Astrocyte (in vitro differentiated cells and primary cell): ENCODE results near the gene ZNF341. TPM values are rescaled to one million over a fixed set of nuclear protein-coding genes. Genes with fewer than 3 reads are reported as not detected.

Experiments
- DNase-seq: peaks from one replicate; pipeline ENCODE4 v3.0.0-alpha.2; 2010; ENCODE audit warnings: low read depth
- FAIRE-seq: peaks from 2 replicates; lab custom pipeline; 2011; peaks lifted over from hg19 to GRCh38; lab: Jason Lieb, UNC
- H2AFZ ChIP-seq: 2 replicates; pipeline ENCODE4 v1.6.0; 2012; ENCODE audit warnings: low read depth, low read length, inconsistent platforms
- H3K27ac ChIP-seq: 2 replicates; pipeline ENCODE4 v1.5.1; 2011; ENCODE audit warnings: low read depth, low read length, inconsistent platforms
- H3K27me3 ChIP-seq: 2 replicates; pipeline ENCODE4 v1.6.0; 2011; ENCODE audit warnings: low read length, inconsistent platforms; ENCODE audit not compliant: insufficient read depth
- H3K36me3 ChIP-seq: 2 replicates; pipeline ENCODE4 v1.5.1; 2011; ENCODE audit warnings: low read length, inconsistent platforms; ENCODE audit not compliant: insufficient read depth
- H3K4me1 ChIP-seq: 2 replicates; pipeline ENCODE4 v1.5.1; 2011; ENCODE audit warnings: low read length, inconsistent platforms; ENCODE audit not compliant: insufficient read depth
- H3K4me2 ChIP-seq: 2 replicates; pipeline ENCODE4 v1.6.0; 2012; ENCODE audit warnings: low read length, inconsistent platforms
- H3K4me3 ChIP-seq: 2 replicates; pipeline ENCODE4 v1.5.1; 2011; ENCODE audit warnings: low read depth, mild to moderate bottlenecking, low read length, inconsistent platforms; ENCODE audit not compliant: insufficient read depth
- H3K79me2 ChIP-seq: 2 replicates; pipeline ENCODE4 v1.6.0; 2012; ENCODE audit warnings: mild to moderate bottlenecking, low read length, inconsistent platforms; ENCODE audit not compliant: insufficient read depth
- H3K9ac ChIP-seq: 2 replicates; pipeline ENCODE4 v1.6.0; 2012; ENCODE audit warnings: mild to moderate bottlenecking, low read length, inconsistent platforms
- H3K9me3 ChIP-seq: 2 replicates; pipeline ENCODE4 v1.5.1; 2012; ENCODE audit warnings: low read depth, mild to moderate bottlenecking, low read length, inconsistent platforms; ENCODE audit not compliant: insufficient read depth
- H4K20me1 ChIP-seq: 2 replicates; pipeline ENCODE4 v1.6.0; 2012; ENCODE audit warnings: low read length, inconsistent platforms; ENCODE audit not compliant: insufficient read depth
- H3K27ac Mint-ChIP-seq: one replicate; pipeline ENCODE4 v1.8.0; 2021; ENCODE audit warnings: mild to moderate bottlenecking, mixed read lengths; ENCODE audit not compliant: unreplicated experiment
- H3K27me3 Mint-ChIP-seq: one replicate; pipeline ENCODE4 v1.8.0; 2021; ENCODE audit warnings: low read depth, mixed read lengths; ENCODE audit not compliant: unreplicated experiment
- H3K36me3 Mint-ChIP-seq: one replicate; pipeline ENCODE4 v1.8.0; 2021; ENCODE audit warnings: low read depth, mixed read lengths; ENCODE audit not compliant: unreplicated experiment
- H3K4me1 Mint-ChIP-seq: one replicate; pipeline ENCODE4 v1.8.0; 2021; ENCODE audit warnings: low read depth, mixed read lengths; ENCODE audit not compliant: unreplicated experiment
- H3K4me3 Mint-ChIP-seq: one replicate; pipeline ENCODE4 v1.8.0; 2021; ENCODE audit warnings: mild to moderate bottlenecking, moderate library complexity, mixed read lengths; ENCODE audit not compliant: unreplicated experiment
- H3K9me3 Mint-ChIP-seq: one replicate; pipeline ENCODE4 v1.8.0; 2021; ENCODE audit warnings: mild to moderate bottlenecking, mixed read lengths; ENCODE audit not compliant: unreplicated experiment
- EZH2 ChIP-seq: IDR thresholded peaks from 2 replicates; pipeline ENCODE4 v1.6.1; 2012; ENCODE audit warnings: mild to moderate bottlenecking, low read length, inconsistent platforms; ENCODE audit not compliant: insufficient read depth
- total RNA-seq: library from RNA; stranded (reverse); gene quantifications from 2 replicates; pipeline ENCODE4 v1.2.1, GENCODE V29; 2021
- TF ChIP-seq, protein P1 (sequence below): IDR thresholded peaks from 2 replicates; pipeline ENCODE4 v1.5.1; 2011; ENCODE audit warnings: low read depth, mild to moderate bottlenecking, inconsistent platforms, low read length, moderate library complexity; ENCODE audit not compliant: insufficient read depth

Gene ZNF341
- total RNA-seq, 1 donor from 2014 or later: 2.0 TPM

DNA sequence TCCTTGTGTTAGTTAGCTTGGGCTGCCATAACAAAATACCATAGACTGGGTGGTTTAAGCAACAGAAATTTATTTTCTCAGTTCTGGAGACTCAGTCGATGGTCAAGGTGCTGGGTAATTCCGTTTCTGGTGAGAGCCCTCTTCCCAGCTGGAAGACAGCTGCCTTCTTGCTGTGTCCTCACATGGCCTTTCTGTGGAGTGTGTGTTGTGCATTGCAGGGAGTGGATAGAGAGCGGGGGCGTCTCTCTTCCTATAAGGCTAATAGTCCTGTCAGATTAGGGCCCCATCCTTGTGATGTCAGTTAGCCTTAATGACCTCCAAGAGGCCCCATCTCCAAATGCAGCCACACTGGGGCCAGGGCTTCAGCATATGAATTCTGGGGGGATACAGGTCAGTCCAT is 98.6 kb downstream of the ZNF341 start:
- H3K27ac ChIP-seq: no peak overlapping the region
- Mint-ChIP-seq H3K27ac (no peak overlapping the region), H3K4me1 (peaks cover 28% of the 10 kb centered on the region), H3K36me3 (peaks cover 14% of the 10 kb centered on the region), H3K9me3 (no peaks in the 10 kb centered on the region), H3K4me3 (no peak overlapping the region), H3K27me3 (no peaks in the 10 kb centered on the region)
- no peaks in the 10 kb centered on the region for H3K27me3 ChIP-seq
- TF ChIP-seq, protein P1, sequence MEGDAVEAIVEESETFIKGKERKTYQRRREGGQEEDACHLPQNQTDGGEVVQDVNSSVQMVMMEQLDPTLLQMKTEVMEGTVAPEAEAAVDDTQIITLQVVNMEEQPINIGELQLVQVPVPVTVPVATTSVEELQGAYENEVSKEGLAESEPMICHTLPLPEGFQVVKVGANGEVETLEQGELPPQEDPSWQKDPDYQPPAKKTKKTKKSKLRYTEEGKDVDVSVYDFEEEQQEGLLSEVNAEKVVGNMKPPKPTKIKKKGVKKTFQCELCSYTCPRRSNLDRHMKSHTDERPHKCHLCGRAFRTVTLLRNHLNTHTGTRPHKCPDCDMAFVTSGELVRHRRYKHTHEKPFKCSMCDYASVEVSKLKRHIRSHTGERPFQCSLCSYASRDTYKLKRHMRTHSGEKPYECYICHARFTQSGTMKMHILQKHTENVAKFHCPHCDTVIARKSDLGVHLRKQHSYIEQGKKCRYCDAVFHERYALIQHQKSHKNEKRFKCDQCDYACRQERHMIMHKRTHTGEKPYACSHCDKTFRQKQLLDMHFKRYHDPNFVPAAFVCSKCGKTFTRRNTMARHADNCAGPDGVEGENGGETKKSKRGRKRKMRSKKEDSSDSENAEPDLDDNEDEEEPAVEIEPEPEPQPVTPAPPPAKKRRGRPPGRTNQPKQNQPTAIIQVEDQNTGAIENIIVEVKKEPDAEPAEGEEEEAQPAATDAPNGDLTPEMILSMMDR: no peak
- no peak for TF ChIP-seq EZH2
- H3K4me3 ChIP-seq: no peak overlapping the region
- no peak overlapping the region for H3K9ac ChIP-seq
- no peaks in the 10 kb centered on the region for H3K9me3 ChIP-seq
- DNase-seq: no peak
- no peaks in the 10 kb centered on the region for H3K36me3 ChIP-seq
- FAIRE-seq: no peak
- no peak overlapping the region for H2AFZ ChIP-seq
- peaks cover 95% of the 10 kb centered on the region for H3K79me2 ChIP-seq
- H3K4me1 ChIP-seq: peaks cover 11% of the 10 kb centered on the region
- H4K20me1 ChIP-seq: peaks cover 98% of the 10 kb centered on the region
- no peak overlapping the region for H3K4me2 ChIP-seq

GRCh38 chr20:33832103-33832804 is 100.5 kb downstream of the ZNF341 start:
- H3K36me3 Mint-ChIP-seq: peaks cover 14% of the 10 kb centered on the region
- no peaks in the 10 kb centered on the region for H3K9me3 ChIP-seq
- H3K9me3 Mint-ChIP-seq: no peaks in the 10 kb centered on the region
- no peak for FAIRE-seq
- peaks cover 98% of the 10 kb centered on the region for H4K20me1 ChIP-seq
- TF ChIP-seq, protein P1: no peak
- no peak for TF ChIP-seq EZH2
- H3K27ac Mint-ChIP-seq: no peak overlapping the region
- no peak overlapping the region for H3K27ac ChIP-seq
- no peak overlapping the region for H2AFZ ChIP-seq
- peak overlapping the region; percentile 6 for H3K4me3 ChIP-seq
- peak overlapping the region; percentile 72 for H3K4me2 ChIP-seq
- peaks cover 11% of the 10 kb centered on the region for H3K4me1 ChIP-seq
- peaks cover 95% of the 10 kb centered on the region for H3K79me2 ChIP-seq
- DNase-seq: peak; percentile 38
- H3K9ac ChIP-seq: peak overlapping the region; percentile 31
- no peaks in the 10 kb centered on the region for H3K27me3 Mint-ChIP-seq
- no peaks in the 10 kb centered on the region for H3K36me3 ChIP-seq
- peaks cover 17% of the 10 kb centered on the region for H3K4me1 Mint-ChIP-seq
- no peak overlapping the region for H3K4me3 Mint-ChIP-seq
- H3K27me3 ChIP-seq: no peaks in the 10 kb centered on the region

GRCh38 chr20:33833333-33833732 is 101.5 kb downstream of the ZNF341 start:
- no peak overlapping the region for H3K4me3 ChIP-seq
- no peaks in the 10 kb centered on the region for H3K9me3 ChIP-seq
- H2AFZ ChIP-seq: no peak overlapping the region
- Mint-ChIP-seq H3K36me3 (peaks cover 16% of the 10 kb centered on the region), H3K27me3 (no peaks in the 10 kb centered on the region), H3K4me3 (no peak overlapping the region), H3K27ac (no peak overlapping the region), H3K9me3 (no peaks in the 10 kb centered on the region), H3K4me1 (peaks cover 26% of the 10 kb centered on the region)
- no peak overlapping the region for H3K9ac ChIP-seq
- H3K4me1 ChIP-seq: peaks cover 11% of the 10 kb centered on the region
- DNase-seq: no peak
- TF ChIP-seq, protein P1: no peak
- no peak for TF ChIP-seq EZH2
- H3K4me2 ChIP-seq: no peak overlapping the region
- no peaks in the 10 kb centered on the region for H3K36me3 ChIP-seq
- H3K27ac ChIP-seq: no peak overlapping the region
- H3K79me2 ChIP-seq: peaks cover 95% of the 10 kb centered on the region
- no peak for FAIRE-seq
- H3K27me3 ChIP-seq: no peaks in the 10 kb centered on the region
- H4K20me1 ChIP-seq: peaks cover 98% of the 10 kb centered on the region
